ENCODE measurements around the gene GRHL1. TPM values are rescaled to one million over a fixed set of nuclear protein-coding genes. Genes with fewer than 3 reads are reported as not detected.

The GRHL1 gene
- total and polyA plus RNA-seq, 9 of the 15 experiments (the other 6 are each of a cell fraction or from before 2014, with no cell fraction given): 1.7 to 6.1 (median 4.7) TPM

DNA sequence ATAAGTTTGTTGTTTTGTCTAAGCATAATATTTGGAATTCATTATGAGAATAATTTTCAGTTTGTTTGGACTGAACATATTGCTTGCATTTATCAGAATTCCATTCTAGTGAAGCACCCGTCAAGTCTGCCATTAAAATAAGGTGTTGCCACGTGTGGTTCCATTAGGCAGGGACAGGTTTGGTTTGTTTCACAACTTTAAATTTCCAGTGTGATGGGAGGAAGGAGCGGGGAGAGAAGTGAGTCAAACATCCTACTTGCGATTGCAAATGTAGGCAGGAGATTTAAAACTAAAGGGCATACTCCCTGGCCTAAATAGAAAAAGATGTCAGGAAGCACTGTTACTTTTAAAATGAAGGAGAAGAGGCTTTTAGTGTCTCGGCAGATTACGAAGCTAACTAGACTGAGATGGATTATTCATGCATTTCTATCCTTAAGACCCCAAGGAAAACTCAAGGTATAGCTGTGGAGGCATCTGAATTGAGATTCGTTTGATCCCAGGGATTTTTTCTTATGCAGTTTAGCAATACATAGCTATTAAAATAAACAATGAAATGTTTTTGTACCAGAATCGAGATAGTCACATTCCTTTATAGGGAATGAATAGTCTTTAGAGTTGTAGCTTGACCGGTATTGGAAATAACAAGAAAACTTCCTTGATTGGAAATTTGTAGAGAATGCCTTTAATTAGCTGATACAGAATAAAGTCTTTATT is 19.8 kb downstream of the GRHL1 start (continued):
- TF ChIP-seq, protein P1, sequence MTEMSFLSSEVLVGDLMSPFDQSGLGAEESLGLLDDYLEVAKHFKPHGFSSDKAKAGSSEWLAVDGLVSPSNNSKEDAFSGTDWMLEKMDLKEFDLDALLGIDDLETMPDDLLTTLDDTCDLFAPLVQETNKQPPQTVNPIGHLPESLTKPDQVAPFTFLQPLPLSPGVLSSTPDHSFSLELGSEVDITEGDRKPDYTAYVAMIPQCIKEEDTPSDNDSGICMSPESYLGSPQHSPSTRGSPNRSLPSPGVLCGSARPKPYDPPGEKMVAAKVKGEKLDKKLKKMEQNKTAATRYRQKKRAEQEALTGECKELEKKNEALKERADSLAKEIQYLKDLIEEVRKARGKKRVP (CRISPR knock-in tag; IDR thresholded peaks at IDR 0.05): no peak
- TF ChIP-seq KLF6 (CRISPR knock-in tag; IDR thresholded peaks at IDR 0.05; ENCODE audit: borderline replicate concordance): no peak

DNA sequence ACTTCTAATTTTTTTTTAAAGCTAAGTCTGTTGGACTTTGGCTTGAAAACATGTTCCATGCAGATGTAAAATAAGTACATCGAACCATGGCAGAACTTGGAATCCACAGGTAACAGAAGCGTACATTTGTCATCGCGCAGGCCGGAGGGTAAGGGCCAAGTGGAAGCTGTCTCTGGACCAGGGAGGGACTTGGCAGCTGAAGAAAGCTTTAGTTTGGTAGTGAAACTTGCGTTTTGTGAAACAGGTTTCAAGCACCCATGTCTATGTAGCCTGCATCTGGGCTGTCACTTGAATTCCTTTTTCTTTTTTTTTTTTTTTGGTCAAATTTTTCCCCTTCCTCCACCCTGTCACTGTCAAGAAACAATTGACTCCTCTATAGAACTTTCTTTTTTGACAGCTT is 20.4 kb downstream of the GRHL1 start:
- Histone ChIP-seq H3K27ac (ENCODE audit: extremely low read depth, low read depth, low read length) (no peak overlapping the region), H3K27me3 (ENCODE audit: control insufficient read depth in 2 of 2, insufficient read depth in 2 of 2, low read length in 2 of 2) (no peaks in the 10 kb centered on the region), H3K4me2 (ENCODE audit: insufficient read depth, low read length) (no peak overlapping the region), H3K9me1 (ENCODE audit: control insufficient read depth, insufficient read depth, low read length) (no peaks in the 10 kb centered on the region), H3K36me3 (ENCODE audit: control insufficient read depth, insufficient read depth, low read length) (peaks cover 7% of the 10 kb centered on the region; the same call in 2 of the 3 replicates), H3K4me3 (no peak overlapping the region), H3K4me1 (replicated peaks in 1 of 2; ENCODE audit: control insufficient read depth in 2 of 2, insufficient read depth in 2 of 2, low read length in 2 of 2) (peaks cover 0 to 31% of the 10 kb centered on the region in 2 experiments; a peak in 4 of 5 replicates), H3K79me2 (ENCODE audit: control insufficient read depth, insufficient read depth, low read length) (no peaks in the 10 kb centered on the region), H3K9ac (ENCODE audit: insufficient read depth in 1 of 2, low read depth in 2 of 2, low read length in 2 of 2) (no peak overlapping the region), H3K9me3 (replicated peaks; ENCODE audit: control insufficient read depth, insufficient read depth, low read depth, low read length) (no peaks in the 10 kb centered on the region), H4K20me1 (replicated peaks; ENCODE audit: control insufficient read depth, insufficient read depth, low read length) (no peaks in the 10 kb centered on the region), H2AFZ (ENCODE audit: low read depth, low read length) (no peak overlapping the region)
- in situ Hi-C loops (cut with MboI) (no loop called here), intact Hi-C loops (cut with micrococcal nuclease) (no loop called here)
- DNase-seq (ENCODE audit: extremely low read depth in 1 of 4, low spot score in 3 of 4): no peak
- 82% methylated on average over 6 of the region's 6 CpGs for WGBS (ENCODE audit: insufficient coverage, low coverage, missing lambda C conversion rate)
- BruUV-seq (replicated peaks): no TSS peak
- CTCF ChIA-PET (ENCODE audit: low intra/inter-chr PET ratio): no interaction called here
- FAIRE-seq: no peak
- POLR2A ChIA-PET: interaction anchor here (0.5 to 1.6 kb wide), 6 partner anchors 8 to 332 kb away, joined by 3 to 8 read pairs (median 4); no protein-coding TSS in a partner anchor
- ATAC-seq: no peak
- TF ChIP-seq, protein P2, sequence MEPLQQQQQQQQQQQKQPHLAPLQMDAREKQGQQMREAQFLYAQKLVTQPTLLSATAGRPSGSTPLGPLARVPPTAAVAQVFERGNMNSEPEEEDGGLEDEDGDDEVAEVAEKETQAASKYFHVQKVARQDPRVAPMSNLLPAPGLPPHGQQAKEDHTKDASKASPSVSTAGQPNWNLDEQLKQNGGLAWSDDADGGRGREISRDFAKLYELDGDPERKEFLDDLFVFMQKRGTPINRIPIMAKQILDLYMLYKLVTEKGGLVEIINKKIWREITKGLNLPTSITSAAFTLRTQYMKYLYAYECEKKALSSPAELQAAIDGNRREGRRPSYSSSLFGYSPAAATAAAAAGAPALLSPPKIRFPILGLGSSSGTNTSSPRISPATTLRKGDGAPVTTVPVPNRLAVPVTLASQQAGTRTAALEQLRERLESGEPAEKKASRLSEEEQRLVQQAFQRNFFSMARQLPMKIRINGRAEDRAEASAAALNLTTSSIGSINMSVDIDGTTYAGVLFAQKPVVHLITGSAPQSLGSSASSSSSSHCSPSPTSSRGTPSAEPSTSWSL (CRISPR knock-in tag; IDR thresholded peaks at IDR 0.05; ENCODE audit: borderline replicate concordance): no peak
- TF ChIP-seq HNRNPL (IDR thresholded peaks at IDR 0.05; ENCODE audit: low read depth, low read length) (no peak), SMARCA5 (IDR thresholded peaks at IDR 0.05) (no peak), HLTF (IDR thresholded peaks at IDR 0.05) (no peak), ZNF146 (CRISPR knock-in tag; IDR thresholded peaks at IDR 0.05; ENCODE audit: unreplicated experiment) (no peak)
- TF ChIP-seq, protein P3, sequence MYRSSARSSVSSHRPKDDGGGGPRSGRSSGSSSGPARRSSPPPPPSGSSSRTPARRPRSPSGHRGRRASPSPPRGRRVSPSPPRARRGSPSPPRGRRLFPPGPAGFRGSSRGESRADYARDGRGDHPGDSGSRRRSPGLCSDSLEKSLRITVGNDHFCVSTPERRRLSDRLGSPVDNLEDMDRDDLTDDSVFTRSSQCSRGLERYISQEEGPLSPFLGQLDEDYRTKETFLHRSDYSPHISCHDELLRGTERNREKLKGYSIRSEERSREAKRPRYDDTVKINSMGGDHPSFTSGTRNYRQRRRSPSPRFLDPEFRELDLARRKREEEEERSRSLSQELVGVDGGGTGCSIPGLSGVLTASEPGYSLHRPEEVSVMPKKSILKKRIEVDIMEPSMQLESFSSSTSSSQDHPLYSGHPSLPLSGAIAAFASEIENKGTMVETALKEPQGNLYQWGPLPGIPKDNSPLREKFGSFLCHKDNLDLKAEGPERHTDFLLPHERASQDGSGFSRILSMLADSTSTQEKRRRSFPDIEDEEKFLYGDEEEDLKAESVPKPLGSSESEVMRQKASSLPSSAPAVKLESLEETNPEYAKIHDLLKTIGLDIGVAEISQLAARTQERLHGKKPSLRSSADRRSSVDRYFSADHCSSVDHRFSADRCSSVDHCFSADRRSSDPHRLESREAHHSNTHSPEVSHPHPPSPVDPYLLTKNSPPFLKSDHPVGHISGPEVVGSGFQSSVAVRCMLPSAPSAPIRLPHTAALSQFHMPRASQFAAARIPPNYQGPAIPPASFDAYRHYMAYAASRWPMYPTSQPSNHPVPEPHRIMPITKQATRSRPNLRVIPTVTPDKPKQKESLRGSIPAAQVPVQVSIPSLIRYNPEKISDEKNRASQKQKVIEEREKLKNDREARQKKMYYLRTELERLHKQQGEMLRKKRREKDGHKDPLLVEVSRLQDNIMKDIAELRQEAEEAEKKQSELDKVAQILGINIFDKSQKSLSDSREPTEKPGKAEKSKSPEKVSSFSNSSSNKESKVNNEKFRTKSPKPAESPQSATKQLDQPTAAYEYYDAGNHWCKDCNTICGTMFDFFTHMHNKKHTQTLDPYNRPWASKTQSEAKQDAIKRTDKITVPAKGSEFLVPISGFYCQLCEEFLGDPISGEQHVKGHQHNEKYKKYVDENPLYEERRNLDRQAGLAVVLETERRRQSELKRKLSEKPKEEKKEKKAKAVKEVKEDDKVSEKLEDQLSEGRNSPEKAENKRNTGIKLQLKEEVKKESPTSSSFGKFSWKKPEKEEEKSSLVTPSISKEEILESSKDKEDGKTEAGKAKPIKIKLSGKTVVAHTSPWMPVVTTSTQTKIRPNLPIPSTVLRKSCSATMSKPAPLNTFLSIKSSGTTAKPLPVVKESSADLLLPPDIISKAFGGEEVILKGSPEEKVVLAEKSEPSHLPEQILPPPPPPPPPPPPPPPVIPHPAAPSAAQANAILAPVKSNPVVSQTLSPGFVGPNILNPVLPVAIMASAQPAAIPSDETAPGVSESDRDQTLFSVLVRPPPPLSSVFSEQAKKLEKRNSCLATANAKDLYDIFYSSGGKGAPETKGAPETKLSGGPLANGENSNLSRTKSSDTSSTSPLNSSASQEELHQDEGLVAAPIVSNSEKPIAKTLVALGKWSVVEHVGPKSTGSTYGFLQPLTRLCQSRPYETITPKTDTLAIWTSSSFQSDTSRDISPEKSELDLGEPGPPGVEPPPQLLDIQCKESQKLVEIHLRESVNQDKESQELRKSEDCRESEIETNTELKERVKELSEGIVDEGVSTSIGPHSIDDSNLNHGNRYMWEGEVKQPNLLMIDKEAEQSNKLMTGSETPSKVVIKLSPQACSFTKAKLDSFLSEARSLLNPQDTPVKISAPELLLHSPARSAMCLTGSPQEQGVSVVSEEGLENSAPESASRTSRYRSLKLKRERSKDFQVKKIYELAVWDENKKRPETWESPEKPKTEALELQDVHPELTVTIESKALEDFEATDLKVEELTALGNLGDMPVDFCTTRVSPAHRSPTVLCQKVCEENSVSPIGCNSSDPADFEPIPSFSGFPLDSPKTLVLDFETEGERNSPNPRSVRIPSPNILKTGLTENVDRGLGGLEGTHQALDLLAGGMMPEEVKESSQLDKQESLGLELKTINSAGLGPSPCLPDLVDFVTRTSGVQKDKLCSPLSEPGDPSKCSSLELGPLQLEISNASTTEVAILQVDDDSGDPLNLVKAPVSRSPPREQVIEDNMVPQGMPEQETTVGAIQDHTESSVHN (IDR thresholded peaks at IDR 0.05; ENCODE audit: borderline replicate concordance in 1 of 2, low read depth in 1 of 2): no peak

Measured in K562 (cell line).